CD4-positive, alpha-beta T cell (primary cell): ENCODE results near the gene TMEM87B. TPM values are rescaled to one million over a fixed set of nuclear protein-coding genes. Genes with fewer than 3 reads are reported as not detected.

Source experiments
- ATAC-seq: fragments of 200-7000 bp; cut with Tn5 transposase; one replicate; pipeline ENCODE4 v1.10.0; 2022; ENCODE audit warnings: mild to moderate bottlenecking; ENCODE audit not compliant: poor library complexity
- CTCF ChIA-PET: fragments of 350-600 bp; sonication (Branson Sonifier 250); formaldehyde crosslinking; loops from one replicate; lab custom pipeline; 2021; ENCODE audit warnings: antibody characterized with exemption, inconsistent platforms; lab: Charles Lee
- POLR2A ChIA-PET: fragments of 350-600 bp; sonication (Branson Sonifier 250); formaldehyde crosslinking; loops from one replicate; lab custom pipeline; 2021; ENCODE audit warnings: antibody characterized with exemption, inconsistent platforms; lab: Charles Lee
- DNase-seq, 14 experiments: peaks; one replicate each; pipeline ENCODE4 v3.0.0-alpha.2; 2013 to 2020; ENCODE audit warnings: mixed read lengths in 2 of 14
- H3K27ac ChIP-seq, 2 donors: one replicate each; pipeline versions ENCODE4 v1.5.1 to v1.7.0; 2013; ENCODE audit warnings: low read length in 2 of 2, low read depth in 1 of 2, mild to moderate bottlenecking in 1 of 2
- H3K27me3 ChIP-seq, 2 experiments: 1 replicate in 1 of 2; 2 replicates in 1 of 2; pipeline versions ENCODE4 v1.6.1 to v1.7.0; 2013; ENCODE audit warnings: low read length in 2 of 2, control low read depth in 1 of 2, mild to moderate bottlenecking in 1 of 2, moderate library complexity in 1 of 2; ENCODE audit not compliant: insufficient read depth in 2 of 2, control insufficient read depth in 1 of 2
- H3K36me3 ChIP-seq: one replicate; pipeline ENCODE4 v1.6.1; 2013; ENCODE audit warnings: low read length, control low read depth; ENCODE audit not compliant: insufficient read depth
- H3K4me1 ChIP-seq: one replicate; pipeline ENCODE4 v1.6.1; 2013; ENCODE audit warnings: low read length, control low read depth; ENCODE audit not compliant: insufficient read depth
- H3K4me3 ChIP-seq: one replicate; pipeline ENCODE4 v1.5.1; 2013; ENCODE audit warnings: mild to moderate bottlenecking, low read length, moderate library complexity
- H3K9me3 ChIP-seq, 2 experiments: 1 replicate in 1 of 2; 2 replicates in 1 of 2; pipeline versions ENCODE4 v1.6.1 to v1.7.0; 2013; ENCODE audit warnings: low read length in 2 of 2, mild to moderate bottlenecking in 2 of 2, control low read depth in 1 of 2, moderate library complexity in 1 of 2; ENCODE audit not compliant: control insufficient read depth in 1 of 2, insufficient read depth in 1 of 2
- H3K27ac Mint-ChIP-seq: one replicate; pipeline ENCODE4 v1.8.0; 2020; ENCODE audit warnings: mixed read lengths
- H3K27me3 Mint-ChIP-seq: one replicate; pipeline ENCODE4 v1.8.0; 2021; ENCODE audit warnings: mixed read lengths
- H3K36me3 Mint-ChIP-seq: one replicate; pipeline ENCODE4 v1.8.0; 2021; ENCODE audit warnings: low read depth, mixed read lengths
- H3K4me1 Mint-ChIP-seq: one replicate; pipeline ENCODE4 v1.8.0; 2021; ENCODE audit warnings: low read depth, mixed read lengths
- H3K4me3 Mint-ChIP-seq: one replicate; pipeline ENCODE4 v1.8.0; 2020; ENCODE audit warnings: mild to moderate bottlenecking, mixed read lengths
- H3K9me3 Mint-ChIP-seq: one replicate; pipeline ENCODE4 v1.8.0; 2020; ENCODE audit warnings: mixed read lengths
- CTCF ChIP-seq: fragments of 200-600 bp; IDR thresholded peaks from one replicate; pipeline ENCODE4 v1.8.0; 2022; ENCODE audit warnings: antibody characterized with exemption, mild to moderate bottlenecking
- intact Hi-C, 2 experiments: fragments of 100-400 bp; cut with DNase I in 1 of 2; cut with micrococcal nuclease in 1 of 2; formaldehyde crosslinking; loops; one replicate each; pipeline versions ENCODE4 v1.15.1 to v1.9.0; 2023 to 2025; cut with DNase I, micrococcal nuclease
- total RNA-seq, 174 experiments: library from RNA in 2 of 174; stranded (reverse) in 2 of 174; gene quantifications; one replicate each; pipeline ENCODE4 v1.2.3 and lab custom pipeline; 2021 to 2026

Gene TMEM87B
- total RNA-seq, 2 experiments from 2014 or later = 8.9 to 12.1 TPM

GRCh38 chr2:112095681-112096080 lies 40.6 kb downstream of the TMEM87B start:
- Mint-ChIP-seq H3K4me1 (no peaks in the 10 kb centered on the region), H3K27ac (no peak overlapping the region), H3K4me3 (no peak overlapping the region), H3K9me3 (no peaks in the 10 kb centered on the region), H3K27me3 (no peaks in the 10 kb centered on the region), H3K36me3 (peaks cover 80% of the 10 kb centered on the region)
- ATAC-seq (no peak), DNase-seq (no peak)
- Histone ChIP-seq H3K27ac (no peak overlapping the region), H3K9me3 (no peaks in the 10 kb centered on the region), H3K4me1 (no peaks in the 10 kb centered on the region), H3K36me3 (peaks cover 66% of the 10 kb centered on the region), H3K4me3 (no peak overlapping the region), H3K27me3 (no peaks in the 10 kb centered on the region)
- TF ChIP-seq CTCF = no peak
- CTCF ChIA-PET = no interaction called here
- intact Hi-C loops = no loop called here
- POLR2A ChIA-PET = no interaction called here

GRCh38 chr2:112096098-112096497 lies 41.0 kb downstream of the TMEM87B start:
- no peaks in the 10 kb centered on the region for H3K4me1 ChIP-seq
- ChIA-PET POLR2A (no interaction called here), CTCF (no interaction called here)
- H3K36me3 ChIP-seq = peaks cover 62% of the 10 kb centered on the region
- no peak overlapping the region for H3K4me3 ChIP-seq
- no peak for ATAC-seq
- H3K9me3 Mint-ChIP-seq = no peaks in the 10 kb centered on the region
- no peak overlapping the region for H3K27ac ChIP-seq
- peaks cover 77% of the 10 kb centered on the region for H3K36me3 Mint-ChIP-seq
- H3K27me3 Mint-ChIP-seq = no peaks in the 10 kb centered on the region
- H3K4me3 Mint-ChIP-seq = no peak overlapping the region
- DNase-seq = no peak
- no peaks in the 10 kb centered on the region for H3K4me1 Mint-ChIP-seq
- intact Hi-C loops = no loop called here
- H3K9me3 ChIP-seq = no peaks in the 10 kb centered on the region
- no peak for TF ChIP-seq CTCF
- no peak overlapping the region for H3K27ac Mint-ChIP-seq
- no peaks in the 10 kb centered on the region for H3K27me3 ChIP-seq

GRCh38 chr2:112108178-112108832 lies 53.2 kb downstream of the TMEM87B start:
- H3K9me3 Mint-ChIP-seq = peaks cover 4% of the 10 kb centered on the region
- CTCF ChIA-PET = interaction anchor here (0.6 kb wide), 1 partner anchor 673 kb away, joined by 3 read pairs; no protein-coding TSS in a partner anchor
- H3K36me3 ChIP-seq = peaks cover 78% of the 10 kb centered on the region
- H3K27me3 Mint-ChIP-seq = no peaks in the 10 kb centered on the region
- no peak for TF ChIP-seq CTCF
- no peaks in the 10 kb centered on the region for H3K4me1 ChIP-seq
- H3K4me3 ChIP-seq = no peak overlapping the region
- H3K27ac ChIP-seq = no peak overlapping the region
- no peak for ATAC-seq
- peaks cover 4 to 15% of the 10 kb centered on the region in 2 experiments for H3K9me3 ChIP-seq
- no peaks in the 10 kb centered on the region for H3K4me1 Mint-ChIP-seq
- H3K36me3 Mint-ChIP-seq = peaks cover 97% of the 10 kb centered on the region
- H3K4me3 Mint-ChIP-seq = no peak overlapping the region
- DNase-seq = no peak
- POLR2A ChIA-PET = no interaction called here
- no peaks in the 10 kb centered on the region for H3K27me3 ChIP-seq
- intact Hi-C loops = loop anchor here in 1 of 2 experiments (10.0 kb wide), 1 partner anchor 226 kb away; no protein-coding TSS in a partner anchor
- H3K27ac Mint-ChIP-seq = no peak overlapping the region
